ENCODE results near the gene SEMA6A.
A peak's percentile ranks its signal among the peaks of the same experiment; 100 is the strongest.

SEMA6A gene

DNA sequence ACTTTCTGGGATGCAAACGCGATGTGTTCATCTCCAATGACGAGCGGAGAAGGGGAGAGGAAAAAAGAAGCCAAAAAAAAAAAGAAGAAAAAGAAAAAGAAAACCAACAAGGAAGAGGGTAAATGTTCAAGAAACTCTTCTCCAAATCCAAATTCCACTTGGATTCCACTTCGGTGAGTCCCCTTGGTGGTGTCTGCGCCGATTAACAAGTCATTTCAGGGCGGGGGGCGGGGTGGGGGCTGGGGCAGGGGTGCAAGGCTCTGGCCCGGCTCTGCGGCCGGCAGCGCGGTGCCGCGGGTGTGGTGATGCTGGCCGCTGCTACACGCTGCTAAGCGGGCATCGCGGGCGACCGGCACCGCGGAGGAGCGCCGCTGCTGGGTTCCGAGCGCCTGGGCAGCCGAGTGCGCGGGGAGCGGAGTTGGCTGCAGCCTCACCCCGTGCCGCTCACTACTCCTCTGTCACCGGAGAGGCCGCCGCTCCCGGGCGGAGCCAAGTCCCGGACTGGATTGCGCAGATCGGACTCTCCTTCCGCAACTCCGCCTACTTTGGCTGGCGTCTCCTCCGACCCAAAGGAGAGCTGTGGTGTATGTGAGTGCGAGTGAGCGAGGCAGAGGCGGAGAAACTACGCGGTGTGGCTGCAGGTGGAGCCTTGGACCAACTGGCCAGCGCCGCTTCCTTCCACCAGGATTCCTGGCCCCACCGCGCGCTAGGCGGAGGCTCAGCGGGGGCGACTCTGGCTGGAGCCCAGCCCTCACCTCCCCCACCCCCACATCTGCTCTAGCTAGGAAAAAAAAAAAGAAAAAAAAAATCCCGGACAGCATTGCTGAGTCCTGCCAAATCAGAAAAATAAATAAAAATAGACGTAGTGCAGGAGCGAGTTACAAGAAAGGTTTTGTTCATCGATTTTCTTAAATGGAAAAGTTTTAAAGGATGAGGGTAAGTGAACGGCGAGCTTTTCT lies at the start of gene SEMA6A:
Gene SEMA6A, minus strand, starts transcription at position 457 of the 959 bp plus-strand sequence. CDS start 69,879 bp downstream, outside the sequence.
- DNase-seq = peak; percentile 76 to 83

DNA sequence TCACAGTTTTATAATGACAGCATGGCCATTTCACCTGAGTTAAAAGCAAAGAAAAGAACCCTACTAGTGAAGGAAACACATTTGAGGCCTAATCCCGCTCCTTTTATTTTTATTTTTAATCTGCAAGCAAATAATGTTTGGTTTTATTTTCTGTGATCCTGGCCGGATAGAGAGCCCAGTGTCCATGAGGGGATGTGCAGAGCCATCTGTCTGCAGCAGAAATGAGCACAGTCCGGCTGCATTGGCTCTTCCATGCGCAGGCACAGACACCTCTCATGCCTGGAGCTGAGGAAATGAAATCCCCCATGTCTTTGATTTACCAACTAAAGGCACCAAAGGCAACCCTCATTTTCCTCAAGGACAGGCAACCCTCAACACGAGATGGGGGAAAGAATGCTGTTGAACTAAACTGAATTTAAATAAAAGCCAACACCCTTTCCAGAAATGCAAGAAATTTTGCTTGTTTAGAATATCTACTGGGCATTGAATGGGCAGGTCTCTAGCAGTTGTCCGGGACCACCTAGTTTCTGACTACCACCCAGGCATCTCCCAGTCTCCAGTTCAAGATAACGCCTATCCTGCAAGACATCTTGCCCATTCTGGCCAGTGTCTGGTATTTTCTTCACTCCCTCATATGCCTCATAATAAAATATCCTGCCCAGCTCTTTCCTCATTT lies 47.9 kb upstream of the SEMA6A start:
- DNase-seq = no peak

GRCh38 chr5:116621599-116621998 lies 47.0 kb upstream of the SEMA6A start:
- DNase-seq = no peak

DNA sequence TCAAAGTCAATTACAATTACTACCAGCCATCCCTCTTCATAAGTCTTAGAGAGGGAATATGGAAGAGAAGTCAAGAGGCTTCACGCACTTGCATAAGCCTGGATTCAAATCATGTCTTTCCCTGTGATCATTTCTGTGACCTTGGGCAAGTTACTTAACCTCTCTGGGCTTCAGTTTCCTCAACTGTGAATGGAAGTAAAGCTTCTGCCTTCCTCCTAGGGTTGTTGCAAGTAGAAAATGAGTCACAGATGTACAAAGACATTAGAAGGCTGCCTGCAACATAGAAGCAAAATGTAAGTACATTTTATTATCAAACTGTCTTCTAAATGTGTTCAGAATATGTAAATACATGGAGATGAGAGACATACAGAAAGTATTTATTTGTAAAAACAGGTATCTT lies 42.3 kb upstream of the SEMA6A start:
- DNase-seq = no peak

- DNase-seq = no peak
Observed at GRCh38 chr5:116614603-116614920, 39.9 kb upstream of the SEMA6A start.

GRCh38 chr5:116613445-116613844 lies 38.8 kb upstream of the SEMA6A start:
- DNase-seq = no peak

- DNase-seq = no peak
Observed at GRCh38 chr5:116612431-116612830, 37.8 kb upstream of the SEMA6A start.

- no peak for DNase-seq
Observed at GRCh38 chr5:116605310-116606070, 30.9 kb upstream of the SEMA6A start.

- DNase-seq = no peak
Observed at GRCh38 chr5:116604805-116605204, 30.2 kb upstream of the SEMA6A start.

DNA sequence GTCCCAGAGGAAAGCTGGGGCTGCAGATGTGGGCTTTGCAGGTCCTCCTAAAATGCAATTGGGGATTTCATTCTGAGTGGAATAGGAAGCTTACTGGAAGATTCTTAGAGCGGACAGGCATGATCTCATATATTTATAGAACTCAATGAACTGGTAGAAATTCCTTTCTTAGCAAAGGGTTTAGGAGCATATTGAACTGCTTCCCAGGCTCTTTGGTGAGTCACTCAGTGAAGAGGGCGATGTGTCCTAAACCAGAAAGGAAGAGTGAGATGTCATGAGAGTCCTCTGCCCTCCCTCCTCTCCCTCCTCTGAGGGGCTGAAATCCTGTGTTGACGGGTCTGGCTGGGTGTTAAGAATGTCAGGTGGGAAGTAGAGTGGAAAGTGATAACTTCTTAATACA lies 26.3 kb upstream of the SEMA6A start:
- no peak for DNase-seq

- no peak for DNase-seq
Observed at GRCh38 chr5:116598911-116599310, 24.3 kb upstream of the SEMA6A start.

DNA sequence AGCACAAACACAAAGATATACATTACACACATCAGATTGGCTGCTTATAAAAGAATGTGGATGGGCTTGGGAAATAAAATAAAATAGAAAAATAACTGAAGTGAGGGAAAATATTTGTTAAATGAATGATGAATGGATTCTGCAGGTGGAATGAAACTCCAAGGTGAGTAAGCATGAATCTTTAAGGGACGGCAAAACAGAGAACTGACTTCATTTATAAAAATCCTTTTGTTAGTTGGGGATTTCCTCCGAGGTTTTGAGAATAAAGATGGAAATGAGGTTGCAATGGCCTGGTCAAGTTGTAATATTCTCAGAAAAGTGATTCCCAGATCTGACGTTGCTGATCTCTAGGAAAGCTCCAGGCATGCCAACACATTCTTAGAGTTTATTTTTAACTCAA lies 20.9 kb upstream of the SEMA6A start:
- DNase-seq = no peak

GRCh38 chr5:116593340-116593739 lies 18.7 kb upstream of the SEMA6A start:
- DNase-seq = no peak

DNA sequence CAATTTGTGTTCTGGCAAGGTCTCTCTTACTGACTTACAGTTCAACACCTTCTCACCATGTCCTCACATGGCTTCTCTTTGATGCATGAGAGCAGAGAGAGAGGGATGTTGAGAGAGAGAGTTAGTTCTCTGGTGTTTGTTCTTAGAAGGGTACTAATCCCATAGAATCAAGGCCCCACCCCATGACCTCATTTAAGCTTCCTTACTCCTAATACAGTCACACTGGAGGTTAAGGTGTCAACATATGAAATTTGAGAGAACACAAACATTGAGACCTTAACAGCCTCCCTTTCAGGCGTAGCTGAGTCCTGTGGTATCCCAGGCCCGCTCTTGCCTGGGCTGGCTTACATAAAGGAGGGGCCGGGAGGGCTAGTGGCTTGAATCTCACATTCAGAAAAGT lies 10.6 kb upstream of the SEMA6A start:
- DNase-seq = no peak

DNA sequence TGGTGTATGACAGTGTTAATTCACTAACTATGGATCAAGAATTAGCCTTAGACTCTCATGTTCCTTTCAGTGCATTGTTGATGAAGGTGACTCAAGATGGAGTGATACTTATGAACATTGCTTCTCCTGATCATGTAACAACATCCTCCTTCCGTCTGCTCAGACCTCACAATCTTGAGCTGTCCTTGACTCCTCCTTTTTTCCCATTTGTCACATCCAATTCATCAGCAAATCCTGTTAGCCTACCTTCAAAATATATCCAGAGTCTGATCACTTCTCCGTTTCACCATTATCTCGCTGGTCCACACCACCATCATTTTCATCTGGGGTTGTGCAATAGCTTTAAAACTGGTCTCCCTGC lies 9.2 kb upstream of the SEMA6A start:
- no peak for DNase-seq

- DNase-seq = peak in 1 of 2 experiments; percentile 25
Observed at GRCh38 chr5:116583085-116583861, 8.7 kb upstream of the SEMA6A start.

DNA sequence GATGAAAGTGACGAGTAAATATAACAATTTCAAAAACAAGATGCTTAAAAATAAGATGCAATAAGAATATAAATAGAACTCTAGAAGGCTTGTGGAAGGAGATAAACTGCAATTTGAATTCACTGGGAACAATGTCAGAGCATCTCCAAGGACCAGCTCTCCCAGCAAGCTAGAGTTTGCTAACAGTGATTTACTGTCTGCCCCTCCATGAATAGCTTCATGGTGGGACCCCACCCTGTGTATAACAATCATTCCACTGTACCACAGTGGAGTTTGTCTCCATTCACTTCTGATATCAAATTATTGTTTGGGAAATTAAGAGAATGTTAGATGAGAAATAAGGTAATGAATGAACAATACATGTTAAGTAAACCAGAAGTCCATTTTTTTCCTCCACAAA lies 7.3 kb upstream of the SEMA6A start:
- no peak for DNase-seq

GRCh38 chr5:116579144-116579543 lies 4.5 kb upstream of the SEMA6A start:
- DNase-seq = no peak

GRCh38 chr5:116578676-116579075 lies 4.1 kb upstream of the SEMA6A start:
- no peak for DNase-seq

GRCh38 chr5:116577064-116577788 lies 2.6 kb upstream of the SEMA6A start:
- no peak for DNase-seq

DNA sequence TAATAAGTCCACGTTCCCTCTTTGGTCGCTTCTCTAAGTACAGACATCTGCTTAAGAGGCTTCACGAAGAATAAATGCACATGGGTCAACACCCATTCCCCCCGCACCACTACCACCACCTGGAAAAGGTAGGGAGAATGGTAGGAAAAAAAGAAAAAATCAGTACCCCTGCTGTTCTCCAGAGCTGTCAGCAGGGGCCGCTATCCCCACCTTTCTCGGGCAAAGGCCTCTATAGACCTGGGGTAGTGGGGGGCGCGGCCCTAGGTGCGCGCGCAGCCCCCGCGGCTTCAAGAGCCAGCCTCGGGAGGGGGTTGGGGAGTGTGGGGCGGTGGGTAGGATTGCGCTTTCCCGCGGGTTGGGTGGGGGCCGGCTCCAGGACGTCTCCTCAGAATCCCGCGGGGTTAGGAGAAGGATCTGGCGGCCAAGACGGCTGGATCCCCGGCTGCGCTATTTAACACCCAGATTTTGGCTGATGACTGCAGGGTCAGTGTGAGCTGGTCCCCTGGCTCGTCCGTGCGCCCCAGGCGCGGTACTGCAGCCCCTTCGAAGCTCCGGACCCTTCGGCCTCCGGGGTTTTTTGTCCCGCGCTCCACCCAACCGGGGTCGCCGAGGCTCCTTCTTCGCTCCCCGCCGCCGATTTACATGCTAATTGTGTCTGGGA lies 1.6 kb upstream of the SEMA6A start:
- DNase-seq = peak in 1 of 2 experiments; percentile 68
